MCF 10A (cell line): ENCODE measurements around the gene KLHL30. TPM values are rescaled to one million over a fixed set of nuclear protein-coding genes. Genes with fewer than 3 reads are reported as not detected.

Source experiments
- BruUV-seq: library from RNA; stranded (reverse); fragments of 400-500 nt; replicated peaks from 2 replicates; lab custom pipeline; 2021; lab: Mats Ljungman, UMichigan
- CTCF ChIA-PET: fragments of 300-600 bp; sonication (Branson Sonifier 250); formaldehyde crosslinking; extraction: SDS; loops from one replicate; lab custom pipeline; 2021; ENCODE audit warnings: antibody characterized with exemption, inconsistent platforms; lab: Yijun Ruan, JAX
- POLR2A ChIA-PET: fragments of 300-600, 350-650 bp; sonication (Branson Sonifier 250); formaldehyde crosslinking; extraction: SDS; loops from one replicate; lab custom pipeline; 2020; ENCODE audit warnings: antibody characterized with exemption, inconsistent platforms; lab: Yijun Ruan, JAX
- DNase-seq: peaks from one replicate; pipeline ENCODE4 v3.0.0-alpha.2; 2018; ENCODE audit not compliant: unreplicated experiment
- H3K27ac Mint-ChIP-seq: one replicate; pipeline ENCODE4 v1.8.0; 2022; ENCODE audit warnings: mild to moderate bottlenecking, low read depth, mixed read lengths; ENCODE audit not compliant: unreplicated experiment
- H3K27me3 Mint-ChIP-seq: one replicate; pipeline ENCODE4 v1.8.0; 2022; ENCODE audit warnings: mixed read lengths; ENCODE audit not compliant: insufficient read depth, unreplicated experiment
- H3K36me3 Mint-ChIP-seq: one replicate; pipeline ENCODE4 v1.8.0; 2022; ENCODE audit warnings: mild to moderate bottlenecking, moderate library complexity, mixed read lengths; ENCODE audit not compliant: insufficient read depth, unreplicated experiment
- H3K4me1 Mint-ChIP-seq: one replicate; pipeline ENCODE4 v1.8.0; 2022; ENCODE audit warnings: mixed read lengths; ENCODE audit not compliant: insufficient read depth, unreplicated experiment
- H3K4me3 Mint-ChIP-seq: one replicate; pipeline ENCODE4 v1.8.0; 2022; ENCODE audit warnings: mild to moderate bottlenecking, moderate library complexity, mixed read lengths; ENCODE audit not compliant: unreplicated experiment
- H3K9me3 Mint-ChIP-seq: one replicate; pipeline ENCODE4 v1.8.0; 2022; ENCODE audit warnings: mixed read lengths; ENCODE audit not compliant: unreplicated experiment
- CTCF ChIP-seq: fragments of 200-600 bp; IDR thresholded peaks from one replicate; pipeline ENCODE4 v1.8.0; 2022; ENCODE audit warnings: antibody characterized with exemption, mild to moderate bottlenecking; ENCODE audit not compliant: unreplicated experiment
- intact Hi-C: fragments of 100-400 bp; cut with micrococcal nuclease; formaldehyde crosslinking; loops from 2 replicates; pipeline ENCODE4 v1.14.1; 2022
- total RNA-seq: library from RNA; stranded (reverse); gene quantifications from 2 replicates; pipeline ENCODE4 v1.2.3, GENCODE V29; 2022

KLHL30 gene
- total RNA-seq, 1 experiment from 2014 or later, result 0.35 TPM

- intact Hi-C loops, result loop anchor here (5.0 kb wide), 1 partner anchor 73 kb away; the partner anchor contains the start of gene SCLY
- BruUV-seq, result no TSS peak
- no peaks in the 10 kb centered on the region for H3K36me3 Mint-ChIP-seq
- no peak overlapping the region for H3K27ac Mint-ChIP-seq
- TF ChIP-seq CTCF, result no peak
- H3K4me3 Mint-ChIP-seq, result no peak overlapping the region
- no peaks in the 10 kb centered on the region for H3K27me3 Mint-ChIP-seq
- CTCF ChIA-PET, result no interaction called here
- H3K9me3 Mint-ChIP-seq, result no peaks in the 10 kb centered on the region
- DNase-seq, result no peak
- POLR2A ChIA-PET, result no interaction called here
- peaks cover 7% of the 10 kb centered on the region for H3K4me1 Mint-ChIP-seq
These were observed 2.8 kb upstream of the KLHL30 start for GRCh38 chr2:238135601-238136150.

- CTCF ChIA-PET, result interaction anchor here (0.6 kb wide), 1 partner anchor 182 kb away, joined by 3 read pairs; no protein-coding TSS in a partner anchor
- POLR2A ChIA-PET, result interaction anchor here (0.9 to 2.1 kb wide), 2 partner anchors 73 to 76 kb away, joined by 3 to 5 read pairs; partner anchors contain the start of gene SCLY
- Mint-ChIP-seq H3K27me3 (no peaks in the 10 kb centered on the region), H3K36me3 (no peaks in the 10 kb centered on the region), H3K9me3 (no peaks in the 10 kb centered on the region), H3K4me3 (no peak overlapping the region), H3K4me1 (peaks cover 16% of the 10 kb centered on the region), H3K27ac (no peak overlapping the region)
- peak; percentile 77 for DNase-seq
- no TSS peak for BruUV-seq
- intact Hi-C loops, result loop anchor here (5.0 kb wide), 1 partner anchor 75 kb away; the partner anchor contains the start of gene SCLY
- no peak for TF ChIP-seq CTCF
These were observed 1.5 kb upstream of the KLHL30 start for GRCh38 chr2:238136820-238137537.

- ChIA-PET CTCF (interaction anchor here (0.6 to 0.7 kb wide), 2 partner anchors 16 to 181 kb away, joined by 3 read pairs; no protein-coding TSS in a partner anchor), POLR2A (interaction anchor here (0.6 to 2.1 kb wide), 2 partner anchors 45 to 77 kb away, joined by 4 to 5 read pairs; partner anchors contain the start of gene SCLY)
- H3K4me1 Mint-ChIP-seq, result peaks cover 19% of the 10 kb centered on the region
These were observed 583 bp upstream of the KLHL30 start for GRCh38 chr2:238137885-238138284.

More at GRCh38 chr2:238137885-238138284, 583 bp upstream of the KLHL30 start:
- H3K9me3 Mint-ChIP-seq, result no peaks in the 10 kb centered on the region
- no peaks in the 10 kb centered on the region for H3K27me3 Mint-ChIP-seq
- no peak overlapping the region for H3K4me3 Mint-ChIP-seq
- BruUV-seq, result no TSS peak
- no peak for TF ChIP-seq CTCF
- intact Hi-C loops, result loop anchor here (5.0 kb wide), 1 partner anchor 76 kb away; the partner anchor contains the start of gene SCLY
- H3K36me3 Mint-ChIP-seq, result no peaks in the 10 kb centered on the region
- DNase-seq, result no peak
- H3K27ac Mint-ChIP-seq, result no peak overlapping the region
